Fibroblast of pulmonary artery (primary cell): Measurements from ENCODE around the gene CCR5AS.
"Not testable (repeated sequence)": the region's sequence is repeated elsewhere in the genome, so short reads cannot be mapped to it uniquely, and the experiment has no call there.

ENCODE experiments used
- DNase-seq: peaks from one replicate; pipeline ENCODE4 v3.0.0-alpha.2; 2010; ENCODE audit warnings: low read depth
- H3K4me3 ChIP-seq: replicated peaks from 2 replicates; pipeline ENCODE4 v1.5.1; 2011; ENCODE audit warnings: low read depth, mild to moderate bottlenecking, control low read depth, low read length, moderate library complexity
- CTCF ChIP-seq: IDR thresholded peaks from 2 replicates; pipeline ENCODE4 v1.5.1; 2011; ENCODE audit warnings: mild to moderate bottlenecking, control low read depth, low read length, inconsistent platforms; ENCODE audit errors: missing control alignments

The CCR5AS gene

GRCh38 chr3:46408853-46409252 is 2.0 kb upstream of the CCR5AS start:
- no peak for TF ChIP-seq CTCF

DNA sequence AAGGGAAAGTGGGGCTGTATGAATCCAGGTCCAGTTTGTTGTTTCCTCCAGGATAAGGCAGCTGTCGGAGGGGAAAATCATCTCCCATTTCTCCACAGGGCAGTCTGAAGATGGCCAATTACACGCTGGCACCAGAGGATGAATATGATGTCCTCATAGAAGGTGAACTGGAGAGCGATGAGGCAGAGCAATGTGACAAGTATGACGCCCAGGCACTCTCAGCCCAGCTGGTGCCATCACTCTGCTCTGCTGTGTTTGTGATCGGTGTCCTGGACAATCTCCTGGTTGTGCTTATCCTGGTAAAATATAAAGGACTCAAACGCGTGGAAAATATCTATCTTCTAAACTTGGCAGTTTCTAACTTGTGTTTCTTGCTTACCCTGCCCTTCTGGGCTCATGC is 1.1 kb upstream of the CCR5AS start:
- TF ChIP-seq CTCF = no peak
- no peak for DNase-seq
- H3K4me3 ChIP-seq = no peak overlapping the region

More at GRCh38 chr3:46408853-46409252, 2.0 kb upstream of the CCR5AS start:
- DNase-seq = no peak
- H3K4me3 ChIP-seq = no peak overlapping the region

- TF ChIP-seq CTCF = no peak
- no peak for DNase-seq
- no peak overlapping the region for H3K4me3 ChIP-seq
Observed at GRCh38 chr3:46406443-46406787, 451 bp downstream of the CCR5AS start.

GRCh38 chr3:46405301-46406019 is 1.4 kb downstream of the CCR5AS start:
- no peak for DNase-seq
- TF ChIP-seq CTCF = no peak
- no peak overlapping the region for H3K4me3 ChIP-seq

DNA sequence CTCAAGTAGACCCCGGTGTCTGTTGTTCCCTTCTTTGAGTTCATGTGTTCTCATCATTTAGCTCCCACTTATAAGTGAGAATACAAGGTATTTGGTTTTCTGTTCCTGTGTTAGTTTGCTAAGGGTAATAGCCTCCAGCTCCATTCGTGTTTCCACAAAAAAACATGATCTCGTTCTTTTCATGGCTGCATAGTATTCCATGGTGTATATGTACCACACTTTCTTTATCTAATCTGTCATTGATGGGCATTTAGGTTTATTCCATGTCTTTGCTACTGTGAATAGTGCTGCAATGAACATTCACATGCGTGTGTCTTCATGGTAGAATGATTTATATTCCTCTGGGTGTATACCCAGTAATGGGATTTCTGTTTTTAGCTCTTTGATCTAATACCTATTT is 4.0 kb downstream of the CCR5AS start:
- H3K4me3 ChIP-seq, DNase-seq: not testable (repeated sequence)

DNA sequence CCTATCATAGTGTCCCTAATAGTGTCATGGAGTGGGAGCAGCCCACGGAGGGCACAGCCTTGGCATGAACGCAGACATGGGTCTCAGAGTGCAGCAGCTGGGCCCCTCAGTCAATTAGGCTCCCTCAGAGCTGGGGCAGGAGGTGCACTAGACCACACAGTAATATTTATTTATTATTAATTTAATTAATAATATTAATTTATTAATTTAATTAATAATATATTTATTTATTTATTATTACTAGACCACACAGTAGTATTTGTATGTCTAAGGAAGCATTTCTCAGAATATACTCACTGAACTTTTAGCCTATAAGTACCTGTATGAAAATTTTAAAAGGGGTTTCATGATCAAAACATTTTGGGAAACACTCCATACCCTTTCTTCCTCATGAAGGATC is 5.3 kb downstream of the CCR5AS start:
- no peak for DNase-seq
- TF ChIP-seq CTCF = no peak
- no peak overlapping the region for H3K4me3 ChIP-seq

GRCh38 chr3:46400846-46401245 is 6.0 kb downstream of the CCR5AS start:
- no peak for TF ChIP-seq CTCF
- H3K4me3 ChIP-seq = no peak overlapping the region
- no peak for DNase-seq
